ENCODE measurements around the gene SLC6A2. TPM values are rescaled to one million over a fixed set of nuclear protein-coding genes. Genes with fewer than 3 reads are reported as not detected.
"Not testable (repeated sequence)": the region's sequence is repeated elsewhere in the genome, so short reads cannot be mapped to it uniquely, and the experiment has no call there.

The SLC6A2 gene
- polyA plus RNA-seq, 3 donors: 0.18 to 0.45 (median 0.24) TPM

DNA sequence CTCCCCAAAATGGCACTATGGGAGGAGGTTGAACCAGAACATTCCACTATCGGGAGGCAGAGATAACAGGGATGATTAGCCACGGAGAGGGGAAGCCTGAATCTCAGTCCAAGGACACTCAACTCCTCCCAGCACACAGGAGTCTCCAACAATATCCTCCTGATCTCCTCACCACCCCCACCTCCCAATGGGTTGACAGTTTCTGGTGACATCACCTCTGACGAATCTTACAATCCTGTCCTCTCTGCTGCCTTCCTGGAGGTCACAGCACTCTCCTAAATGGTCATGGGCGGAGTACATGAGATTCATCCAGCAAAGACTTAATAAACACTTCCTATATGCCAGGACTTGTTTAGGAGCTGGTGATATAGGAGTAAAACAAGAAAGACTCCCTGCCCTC is 80.9 kb downstream of the SLC6A2 start:
- H3K27ac ChIP-seq (ENCODE audit: low read depth, low read length): no peak overlapping the region
- 39 to 69% (median 65%) methylated on average over 4 of the region's 4 CpGs for WGBS, 3 donors

DNA sequence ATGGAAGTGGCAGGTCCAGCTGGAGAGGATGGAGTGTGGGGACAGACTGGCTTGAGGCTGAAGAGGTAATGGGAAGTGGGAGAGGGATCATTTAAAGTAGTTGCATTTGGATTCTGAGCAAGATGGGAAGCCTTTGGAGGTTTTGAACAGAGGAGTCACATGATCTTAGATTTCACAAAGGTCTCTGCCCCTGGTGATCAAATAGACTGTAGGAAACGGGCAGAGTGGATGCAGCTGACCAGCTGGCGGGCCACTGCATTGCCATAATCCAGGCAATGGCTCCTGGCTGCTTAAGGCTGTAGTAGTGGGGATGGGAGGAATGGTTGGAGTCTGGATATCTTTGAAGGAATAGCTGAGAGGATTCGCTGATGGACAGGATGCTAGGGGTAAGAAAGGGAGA is 81.5 kb downstream of the SLC6A2 start:
- 33 to 75% (median 51%) methylated on average over 3 of the region's 3 CpGs for WGBS, 3 donors
- H3K27ac ChIP-seq (ENCODE audit: low read depth, low read length): no peak overlapping the region

DNA sequence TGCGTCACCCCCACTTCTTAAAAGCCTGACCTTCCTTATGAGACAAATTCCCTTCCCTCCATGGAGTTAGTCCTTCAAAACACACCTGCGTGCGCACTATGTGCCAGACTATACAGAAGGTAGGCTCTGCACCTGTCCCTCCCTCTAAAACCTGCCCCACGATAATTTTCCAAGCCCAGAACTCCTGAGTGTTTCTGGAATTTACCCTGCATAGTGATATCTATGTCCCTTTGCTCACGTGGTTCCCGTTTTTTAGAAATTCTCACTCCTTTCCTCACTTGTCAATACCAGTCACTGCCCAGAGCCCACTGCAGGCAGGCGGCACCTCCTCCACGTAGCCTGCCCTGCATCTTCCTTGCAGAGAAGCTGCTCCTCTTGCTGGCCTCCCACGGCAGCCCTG is 82.2 kb downstream of the SLC6A2 start:
- no peak overlapping the region for H3K27ac ChIP-seq (ENCODE audit: low read depth, low read length)
- 77 to 89% (median 89%) methylated on average over 9 of the region's 9 CpGs for WGBS, 3 donors

DNA sequence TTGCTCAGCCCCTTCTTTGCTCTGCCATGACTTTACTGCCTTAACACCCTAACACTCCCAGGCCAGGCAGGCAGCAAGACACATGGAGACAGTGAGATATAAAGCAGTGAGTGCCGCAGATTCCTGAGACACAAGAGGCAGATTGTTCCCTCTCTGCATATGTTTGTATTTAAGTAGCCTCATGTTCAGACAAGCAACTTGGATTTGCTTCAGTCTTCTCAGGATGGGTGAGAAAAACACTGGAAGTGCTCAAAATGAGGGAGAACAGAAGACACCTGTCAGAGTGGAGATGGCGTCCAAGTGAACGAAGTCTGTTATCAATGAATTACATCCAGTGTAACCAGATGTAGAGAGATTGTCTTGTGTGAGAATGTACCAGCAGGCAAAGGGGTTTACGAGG is 90.3 kb downstream of the SLC6A2 start:
- H3K27ac ChIP-seq (ENCODE audit: low read depth, low read length): no peak overlapping the region
- 53 to 72% (median 58%) methylated on average over 4 of the region's 4 CpGs for WGBS, 3 donors

DNA sequence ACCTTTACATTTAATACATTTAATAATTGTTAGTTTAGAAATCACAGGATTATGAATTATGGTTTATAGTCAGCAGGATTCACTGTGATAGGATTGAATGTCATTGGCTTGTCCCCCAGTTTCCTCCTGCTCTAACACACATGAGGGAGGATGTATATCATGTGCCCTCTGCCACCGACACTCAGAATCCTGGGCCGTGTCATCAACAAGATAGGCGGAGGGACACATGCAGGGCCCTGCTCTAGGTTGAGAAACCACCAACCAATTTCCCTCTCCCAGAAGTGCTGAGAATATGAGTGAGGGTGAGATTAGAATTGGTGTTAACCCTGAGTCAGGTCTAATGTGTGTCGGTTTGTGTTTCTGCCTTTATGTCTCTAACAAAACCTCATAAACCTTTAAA is 92.0 kb downstream of the SLC6A2 start:
- H3K27ac ChIP-seq (ENCODE audit: low read depth, low read length): no peak overlapping the region
- 62 to 74% (median 73%) methylated on average over 4 of the region's 4 CpGs for WGBS, 3 donors

DNA sequence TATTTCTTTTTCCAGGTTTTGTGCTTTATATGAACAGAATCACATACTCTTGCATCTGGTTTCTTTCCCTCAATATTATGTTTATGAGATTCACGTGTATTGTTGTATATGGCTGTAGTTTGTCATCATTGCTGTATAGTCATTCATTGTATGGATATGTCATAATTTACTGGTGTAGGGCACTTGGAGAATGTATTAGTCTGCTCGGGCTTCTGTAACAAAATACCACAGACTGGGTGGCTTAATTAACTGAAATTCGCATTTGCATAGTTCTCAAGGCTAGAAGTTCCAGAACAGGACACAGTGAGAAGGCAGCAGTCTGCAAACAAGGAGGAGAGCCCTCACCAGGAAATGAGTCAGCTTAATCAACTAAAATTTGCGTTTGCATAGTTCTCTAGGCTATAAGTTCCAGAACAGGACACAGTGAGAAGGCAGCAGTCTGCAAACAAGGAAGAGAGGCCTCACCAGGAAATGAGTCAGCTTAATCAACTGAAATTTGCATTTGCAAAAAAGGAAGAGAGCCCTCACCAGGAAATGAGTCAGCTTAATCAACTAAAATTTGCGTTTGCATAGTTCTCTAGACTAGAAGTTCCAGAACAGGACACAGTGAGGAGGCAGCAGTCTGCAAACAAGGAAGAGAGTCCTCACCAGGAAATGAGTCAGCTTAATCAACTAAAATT is 96.8 kb downstream of the SLC6A2 start:
- not testable (repeated sequence) for H3K27ac ChIP-seq (ENCODE audit: low read depth, low read length)
- 54 to 66% (median 63%) methylated on average over 5 of the region's 5 CpGs for WGBS, 3 donors

DNA sequence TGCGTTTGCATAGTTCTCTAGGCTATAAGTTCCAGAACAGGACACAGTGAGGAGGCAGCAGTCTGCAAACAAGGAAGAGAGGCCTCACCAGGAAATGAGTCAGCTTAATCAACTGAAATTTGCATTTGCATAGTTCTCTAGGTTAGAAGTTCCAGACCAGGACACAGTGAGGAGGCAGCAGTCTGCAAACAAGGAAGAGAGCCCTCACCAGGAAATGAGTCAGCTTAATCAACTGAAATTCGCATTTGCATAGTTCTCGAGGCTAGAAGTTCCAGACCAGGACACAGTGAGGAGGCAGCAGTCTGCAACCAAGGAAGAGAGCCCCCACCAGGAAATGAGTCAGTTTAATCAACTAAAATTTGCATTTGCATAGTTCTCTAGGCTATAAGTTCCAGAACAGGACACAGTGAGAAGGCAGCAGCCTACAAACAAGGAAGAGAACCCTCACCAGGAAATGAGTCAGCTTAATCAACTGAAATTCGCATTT is 97.4 kb downstream of the SLC6A2 start:
- WGBS, 3 donors: 42 to 65% (median 43%) methylated on average over 4 of the region's 4 CpGs
- H3K27ac ChIP-seq (ENCODE audit: low read depth, low read length): not testable (repeated sequence)

Other genes starting within 250 kb of the SLC6A2 start
- gene MMP2, start 176.8 kb upstream of the SLC6A2 start, polyA plus RNA-seq: 100 to 1,000 TPM in 2 of 3 donors, 10 to 100 TPM in 1; 33.4 to 181 (median 152) TPM
- 1 to 10 TPM; 2.0 to 5.6 (median 4.3) TPM for gene LPCAT2, start 146.9 kb upstream of the SLC6A2 start, polyA plus RNA-seq
- under 1 TPM in 2 of 3 donors, not detected in 1; 0.19 to 0.56 TPM for gene CAPNS2, start 89.3 kb upstream of the SLC6A2 start, polyA plus RNA-seq
- gene CES1, start 177.1 kb downstream of the SLC6A2 start, polyA plus RNA-seq: 10 to 100 TPM in 2 of 3 donors, 1 to 10 TPM in 1; 5.9 to 67.4 (median 34.8) TPM
- not detected for gene CES5A, start 219.4 kb downstream of the SLC6A2 start, polyA plus RNA-seq

All from adipose tissue (tissue), 3 donors.